ENCODE measurements around the gene MTERF1. TPM values are rescaled to one million over a fixed set of nuclear protein-coding genes. Genes with fewer than 3 reads are reported as not detected.

MTERF1 gene
- polyA plus RNA-seq, 1 of the 3 experiments (the other 2 are of a cell fraction) = 6.1 TPM

- TF ChIP-seq FOXJ3 (CRISPR knock-in tag; IDR thresholded peaks at IDR 0.05) (no peak), FOSL2 (IDR thresholded peaks at IDR 0.05; ENCODE audit: borderline replicate concordance, low read depth) (no peak)
These were observed 56.3 kb downstream of the MTERF1 start (continued) for GRCh38 chr7:91824201-91824600.

Other genes starting within 250 kb of the MTERF1 start
- gene AKAP9, start 60.2 kb upstream of the MTERF1 start, polyA plus RNA-seq (2012; rRNA removed) = 13.1 and 16.7 TPM in 2 replicates